ENCODE data around the gene SAPCD2. TPM values are rescaled to one million over a fixed set of nuclear protein-coding genes. Genes with fewer than 3 reads are reported as not detected.

Gene SAPCD2
- total RNA-seq, 1 donor from 2014 or later, result 1.0 TPM

GRCh38 chr9:137067860-137068538 lies 2.4 kb downstream of the SAPCD2 start:
- no peak overlapping the region for H3K4me3 Mint-ChIP-seq (ENCODE audit: unreplicated experiment)
- H3K4me1 Mint-ChIP-seq (ENCODE audit: unreplicated experiment), result peaks cover 4% of the 10 kb centered on the region
- H3K9me3 Mint-ChIP-seq (ENCODE audit: unreplicated experiment), result no peaks in the 10 kb centered on the region
- H3K36me3 Mint-ChIP-seq (ENCODE audit: low read depth, unreplicated experiment), result no peaks in the 10 kb centered on the region
- DNase-seq (ENCODE audit: low spot score), result peak; percentile 87
- peak; percentile 78 for TF ChIP-seq CTCF (IDR thresholded peaks at IDR 0.05; ENCODE audit: unreplicated experiment)
- H3K27ac Mint-ChIP-seq (ENCODE audit: unreplicated experiment), result no peak overlapping the region
- H3K27me3 Mint-ChIP-seq (ENCODE audit: unreplicated experiment), result peaks cover 11% of the 10 kb centered on the region

- Mint-ChIP-seq H3K36me3 (ENCODE audit: low read depth, unreplicated experiment) (no peaks in the 10 kb centered on the region), H3K4me3 (ENCODE audit: unreplicated experiment) (no peak overlapping the region), H3K4me1 (ENCODE audit: unreplicated experiment) (peaks cover 4% of the 10 kb centered on the region), H3K9me3 (ENCODE audit: unreplicated experiment) (no peaks in the 10 kb centered on the region), H3K27me3 (ENCODE audit: unreplicated experiment) (peaks cover 9% of the 10 kb centered on the region), H3K27ac (ENCODE audit: unreplicated experiment) (no peak overlapping the region)
- no peak for TF ChIP-seq CTCF (IDR thresholded peaks at IDR 0.05; ENCODE audit: unreplicated experiment)
- no peak for DNase-seq (ENCODE audit: low spot score)
Observed at GRCh38 chr9:137066096-137066861, 4.1 kb downstream of the SAPCD2 start.

GRCh38 chr9:137065336-137065967 lies 4.9 kb downstream of the SAPCD2 start:
- no peak for TF ChIP-seq CTCF (IDR thresholded peaks at IDR 0.05; ENCODE audit: unreplicated experiment)
- H3K36me3 Mint-ChIP-seq (ENCODE audit: low read depth, unreplicated experiment), result no peaks in the 10 kb centered on the region
- no peak overlapping the region for H3K27ac Mint-ChIP-seq (ENCODE audit: unreplicated experiment)
- no peak for DNase-seq (ENCODE audit: low spot score)
- peaks cover 6% of the 10 kb centered on the region for H3K27me3 Mint-ChIP-seq (ENCODE audit: unreplicated experiment)
- H3K4me3 Mint-ChIP-seq (ENCODE audit: unreplicated experiment), result no peak overlapping the region
- no peaks in the 10 kb centered on the region for H3K9me3 Mint-ChIP-seq (ENCODE audit: unreplicated experiment)
- no peaks in the 10 kb centered on the region for H3K4me1 Mint-ChIP-seq (ENCODE audit: unreplicated experiment)

- peaks cover 6% of the 10 kb centered on the region for H3K27me3 Mint-ChIP-seq (ENCODE audit: unreplicated experiment)
- no peak for TF ChIP-seq CTCF (IDR thresholded peaks at IDR 0.05; ENCODE audit: unreplicated experiment)
- H3K9me3 Mint-ChIP-seq (ENCODE audit: unreplicated experiment), result no peaks in the 10 kb centered on the region
- no peak overlapping the region for H3K27ac Mint-ChIP-seq (ENCODE audit: unreplicated experiment)
- H3K4me1 Mint-ChIP-seq (ENCODE audit: unreplicated experiment), result no peaks in the 10 kb centered on the region
- no peak for DNase-seq (ENCODE audit: low spot score)
- H3K4me3 Mint-ChIP-seq (ENCODE audit: unreplicated experiment), result no peak overlapping the region
- H3K36me3 Mint-ChIP-seq (ENCODE audit: low read depth, unreplicated experiment), result no peaks in the 10 kb centered on the region
Observed at GRCh38 chr9:137064880-137065164, 5.5 kb downstream of the SAPCD2 start.

Measured in endothelial cell (in vitro differentiated cells).